Uterus (tissue), 2 donors: ENCODE results near the gene ACOXL.

ENCODE experiments used
- CTCF ChIP-seq, 4 experiments: fragments of 200-600 bp in 2 of 4; fragments of 450-650 bp in 2 of 4; sonication (generic) in 2 of 4; IDR thresholded peaks; one replicate each; pipeline ENCODE4 v1.5.1; 2016 to 2019; ENCODE audit warnings: antibody characterized with exemption in 4 of 4, mild to moderate bottlenecking in 2 of 4, moderate library complexity in 1 of 4
- POLR2A ChIP-seq, 2 donors: fragments of 450-650 bp; IDR thresholded peaks; one replicate each; pipeline ENCODE4 v1.6.1; 2016; ENCODE audit warnings: antibody characterized with exemption in 2 of 2, mild to moderate bottlenecking in 1 of 2, moderate library complexity in 1 of 2

GRCh38 chr2:110852541-110853263, 120.3 kb downstream of the ACOXL start:
- TF ChIP-seq POLR2A (IDR thresholded peaks at IDR 0.05) (no peak), CTCF (IDR thresholded peaks at IDR 0.05) (no peak)
